ENCODE measurements around the gene PLD1.

PLD1 gene

DNA sequence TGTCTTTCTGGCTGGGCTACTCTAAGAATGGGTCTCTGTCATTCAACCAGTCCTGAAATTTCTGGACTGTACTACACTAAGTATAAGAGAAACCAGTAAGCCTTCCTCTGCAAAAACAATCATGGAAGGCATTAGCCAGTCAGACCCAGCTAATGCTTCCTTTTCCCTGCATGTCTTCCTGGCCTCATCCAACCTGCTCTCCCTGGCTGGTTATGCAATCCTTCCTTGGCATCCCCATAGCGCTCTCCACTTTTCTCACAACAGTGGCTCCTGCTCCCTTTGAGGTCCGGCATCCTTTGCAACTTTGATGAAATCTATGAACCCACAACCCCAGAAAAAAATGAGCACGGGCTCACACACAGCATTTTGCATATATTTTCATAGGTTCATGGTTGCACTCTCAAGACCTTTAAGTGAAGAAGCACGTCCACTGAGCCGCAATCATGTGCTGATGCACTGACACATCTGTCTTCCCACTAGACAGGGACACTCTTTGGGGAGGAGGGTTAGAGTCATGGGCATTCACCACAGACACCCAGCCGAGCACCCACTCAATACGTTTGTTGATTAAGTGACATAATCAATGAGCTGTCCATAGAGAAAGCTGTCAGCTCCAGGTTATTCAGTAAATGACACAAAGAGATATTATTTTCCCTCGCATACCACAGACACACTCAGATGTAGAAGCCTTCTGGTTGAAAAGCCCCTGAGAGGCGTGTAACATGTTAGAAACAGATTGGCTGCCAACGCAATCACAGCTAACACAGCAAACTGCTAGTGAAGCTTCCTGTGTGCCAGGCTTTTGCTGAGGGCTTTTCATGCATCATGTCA, 66.7 kb downstream of the PLD1 start:
- no peaks in the 10 kb centered on the region; the same call in 1 of the 2 replicates for H3K36me3 ChIP-seq (ENCODE audit: control insufficient read depth, insufficient read depth, low read length)
- H3K27me3 ChIP-seq (replicated peaks; ENCODE audit: control insufficient read depth, insufficient read depth, low read length): no peaks in the 10 kb centered on the region
- TF ChIP-seq, protein P1, sequence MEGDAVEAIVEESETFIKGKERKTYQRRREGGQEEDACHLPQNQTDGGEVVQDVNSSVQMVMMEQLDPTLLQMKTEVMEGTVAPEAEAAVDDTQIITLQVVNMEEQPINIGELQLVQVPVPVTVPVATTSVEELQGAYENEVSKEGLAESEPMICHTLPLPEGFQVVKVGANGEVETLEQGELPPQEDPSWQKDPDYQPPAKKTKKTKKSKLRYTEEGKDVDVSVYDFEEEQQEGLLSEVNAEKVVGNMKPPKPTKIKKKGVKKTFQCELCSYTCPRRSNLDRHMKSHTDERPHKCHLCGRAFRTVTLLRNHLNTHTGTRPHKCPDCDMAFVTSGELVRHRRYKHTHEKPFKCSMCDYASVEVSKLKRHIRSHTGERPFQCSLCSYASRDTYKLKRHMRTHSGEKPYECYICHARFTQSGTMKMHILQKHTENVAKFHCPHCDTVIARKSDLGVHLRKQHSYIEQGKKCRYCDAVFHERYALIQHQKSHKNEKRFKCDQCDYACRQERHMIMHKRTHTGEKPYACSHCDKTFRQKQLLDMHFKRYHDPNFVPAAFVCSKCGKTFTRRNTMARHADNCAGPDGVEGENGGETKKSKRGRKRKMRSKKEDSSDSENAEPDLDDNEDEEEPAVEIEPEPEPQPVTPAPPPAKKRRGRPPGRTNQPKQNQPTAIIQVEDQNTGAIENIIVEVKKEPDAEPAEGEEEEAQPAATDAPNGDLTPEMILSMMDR (IDR thresholded peaks at IDR 0.05; ENCODE audit: insufficient read depth, low read length, poor library complexity, severe bottlenecking): no peak
- no peak for DNase-seq (ENCODE audit: extremely low read depth, insufficient read length)
- H3K4me3 ChIP-seq (replicated peaks; ENCODE audit: low read depth, low read length): no peak overlapping the region

DNA sequence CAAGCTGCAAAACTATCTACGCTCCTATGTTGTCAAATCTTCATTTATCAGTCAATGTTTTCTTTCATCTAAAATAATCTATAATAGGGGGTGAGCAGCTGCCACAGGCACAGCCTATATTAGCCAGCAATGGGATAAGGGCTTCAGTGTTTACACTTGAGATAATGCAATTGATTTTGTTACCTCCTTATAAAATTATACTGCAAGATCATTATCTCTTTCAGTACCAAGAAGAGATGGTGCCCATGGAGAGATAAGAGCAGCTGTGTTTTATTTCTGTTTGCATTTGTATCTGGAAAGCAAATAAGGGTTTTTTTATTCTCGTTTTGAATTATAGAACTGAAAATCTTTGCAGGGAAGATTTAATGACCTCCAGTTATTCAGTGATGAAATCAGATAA, 68.9 kb downstream of the PLD1 start:
- no peaks in the 10 kb centered on the region for H3K27me3 ChIP-seq (replicated peaks; ENCODE audit: control insufficient read depth, insufficient read depth, low read length)
- TF ChIP-seq, protein P1 (IDR thresholded peaks at IDR 0.05; ENCODE audit: insufficient read depth, low read length, poor library complexity, severe bottlenecking): no peak
- DNase-seq (ENCODE audit: extremely low read depth, insufficient read length): no peak

DNA sequence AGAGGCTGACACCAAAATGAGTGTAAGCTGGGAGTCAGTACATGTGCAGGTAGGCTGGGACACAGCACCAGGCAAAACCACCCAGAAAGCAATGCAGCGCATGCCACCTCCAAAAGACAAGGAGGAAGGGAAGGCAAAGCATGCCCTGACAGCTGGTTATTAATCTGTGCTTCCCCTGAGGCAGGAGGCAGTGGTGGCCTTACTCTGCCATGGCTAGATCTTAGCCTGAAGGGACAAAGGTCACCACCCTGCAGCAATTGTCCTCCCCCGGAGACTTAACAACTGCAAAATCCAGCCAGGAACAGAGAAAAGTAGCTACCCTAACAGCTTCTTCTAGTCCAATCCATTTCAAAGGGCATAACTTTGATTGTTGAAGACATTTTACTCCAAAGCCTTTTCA, 73.7 kb downstream of the PLD1 start:
- DNase-seq (ENCODE audit: extremely low read depth, insufficient read length): no peak
- H3K27me3 ChIP-seq (replicated peaks; ENCODE audit: control insufficient read depth, insufficient read depth, low read length): no peaks in the 10 kb centered on the region
- TF ChIP-seq, protein P1 (IDR thresholded peaks at IDR 0.05; ENCODE audit: insufficient read depth, low read length, poor library complexity, severe bottlenecking): no peak
- H3K4me3 ChIP-seq (replicated peaks; ENCODE audit: low read depth, low read length): no peak overlapping the region
- no peaks in the 10 kb centered on the region for H3K36me3 ChIP-seq (ENCODE audit: control insufficient read depth, insufficient read depth, low read length)

More for the DNA sequence above, 68.9 kb downstream of the PLD1 start:
- Histone ChIP-seq H3K4me3 (replicated peaks; ENCODE audit: low read depth, low read length) (no peak overlapping the region), H3K36me3 (ENCODE audit: control insufficient read depth, insufficient read depth, low read length) (no peaks in the 10 kb centered on the region; the same call in 1 of the 2 replicates)

DNA sequence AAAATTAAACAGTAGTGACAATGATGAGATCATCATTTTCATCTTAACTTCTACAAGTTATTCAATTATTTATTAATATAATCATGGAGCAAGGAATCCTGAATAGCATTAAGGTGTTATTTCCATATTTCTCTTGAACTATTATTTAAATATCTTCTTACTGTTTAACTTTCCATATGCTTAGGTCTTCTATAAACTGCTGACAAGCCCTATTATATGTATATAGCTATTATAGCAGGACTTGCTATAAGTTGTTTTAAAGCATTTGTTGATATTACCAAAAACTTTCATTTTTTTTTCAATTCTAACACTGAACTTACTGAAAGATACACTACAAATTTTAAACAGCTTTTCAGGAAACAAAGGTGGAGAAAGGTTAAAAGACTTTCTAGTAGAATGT, 76.7 kb downstream of the PLD1 start:
- H3K4me3 ChIP-seq (replicated peaks; ENCODE audit: low read depth, low read length): no peak overlapping the region
- H3K27me3 ChIP-seq (replicated peaks; ENCODE audit: control insufficient read depth, insufficient read depth, low read length): no peaks in the 10 kb centered on the region
- H3K36me3 ChIP-seq (ENCODE audit: control insufficient read depth, insufficient read depth, low read length): no peaks in the 10 kb centered on the region
- DNase-seq (ENCODE audit: extremely low read depth, insufficient read length): no peak
- TF ChIP-seq, protein P1 (IDR thresholded peaks at IDR 0.05; ENCODE audit: insufficient read depth, low read length, poor library complexity, severe bottlenecking): no peak

DNA sequence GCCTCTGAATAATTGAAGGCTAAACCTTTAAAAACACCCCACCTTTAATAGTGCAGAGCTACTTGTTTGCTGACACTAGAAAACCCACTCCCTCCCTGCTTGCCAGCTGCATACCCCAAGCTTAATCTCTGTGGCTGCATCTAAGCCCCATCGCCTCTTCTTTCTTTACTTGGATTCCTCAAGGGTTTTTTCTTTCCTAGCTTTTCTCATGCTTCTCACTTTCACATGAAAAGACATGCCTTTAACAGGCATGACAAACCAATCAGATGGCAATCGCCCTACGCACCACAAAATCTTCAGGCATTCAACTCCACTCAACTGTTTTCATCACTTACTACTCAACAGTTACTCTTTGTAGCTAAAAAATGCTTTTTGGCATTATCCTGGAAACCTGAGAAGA, 77.5 kb downstream of the PLD1 start:
- DNase-seq (ENCODE audit: extremely low read depth, insufficient read length): no peak
- H3K27me3 ChIP-seq (replicated peaks; ENCODE audit: control insufficient read depth, insufficient read depth, low read length): no peaks in the 10 kb centered on the region
- TF ChIP-seq, protein P1 (IDR thresholded peaks at IDR 0.05; ENCODE audit: insufficient read depth, low read length, poor library complexity, severe bottlenecking): no peak
- no peaks in the 10 kb centered on the region for H3K36me3 ChIP-seq (ENCODE audit: control insufficient read depth, insufficient read depth, low read length)
- H3K4me3 ChIP-seq (replicated peaks; ENCODE audit: low read depth, low read length): no peak overlapping the region

All from GM06990 (cell line).